Endothelial cell (in vitro differentiated cells): ENCODE results near the gene MCEMP1. TPM values are rescaled to one million over a fixed set of nuclear protein-coding genes. Genes with fewer than 3 reads are reported as not detected.

Experiments
- DNase-seq: peaks from one replicate; pipeline ENCODE4 v3.0.0; 2021; ENCODE audit warnings: low spot score
- H3K27ac Mint-ChIP-seq: one replicate; pipeline ENCODE4 v1.8.0; 2021; ENCODE audit warnings: mixed read lengths, inconsistent platforms; ENCODE audit not compliant: unreplicated experiment
- H3K27me3 Mint-ChIP-seq: one replicate; pipeline ENCODE4 v1.8.0; 2021; ENCODE audit warnings: mild to moderate bottlenecking, moderate library complexity, mixed read lengths, inconsistent platforms; ENCODE audit not compliant: unreplicated experiment
- H3K36me3 Mint-ChIP-seq: one replicate; pipeline ENCODE4 v1.8.0; 2021; ENCODE audit warnings: mild to moderate bottlenecking, low read depth, mixed read lengths, inconsistent platforms; ENCODE audit not compliant: unreplicated experiment
- H3K4me1 Mint-ChIP-seq: one replicate; pipeline ENCODE4 v1.8.0; 2021; ENCODE audit warnings: mild to moderate bottlenecking, mixed read lengths, inconsistent platforms; ENCODE audit not compliant: unreplicated experiment
- H3K4me3 Mint-ChIP-seq: one replicate; pipeline ENCODE4 v1.8.0; 2021; ENCODE audit warnings: mild to moderate bottlenecking, mixed read lengths, inconsistent platforms; ENCODE audit not compliant: unreplicated experiment
- H3K9me3 Mint-ChIP-seq: one replicate; pipeline ENCODE4 v1.8.0; 2021; ENCODE audit warnings: mixed read lengths, inconsistent platforms; ENCODE audit not compliant: unreplicated experiment
- CTCF ChIP-seq: fragments of 200-600 bp; sonication (generic); IDR thresholded peaks from one replicate; pipeline ENCODE4 v1.5.0; 2021; ENCODE audit warnings: antibody characterized with exemption; ENCODE audit not compliant: unreplicated experiment
- total RNA-seq: library from RNA; stranded (reverse); fragmentation: NEBNext Ultra II Directional; extraction: Animal tissue kit (Norgen Biotek cat#: 25700); gene quantifications from one replicate; pipeline ENCODE4 v1.2.1, GENCODE V29; 2021; ENCODE audit not compliant: unreplicated experiment

Gene MCEMP1
- total RNA-seq, 1 donor from 2014 or later, result not detected

GRCh38 chr19:7690779-7691258 is 13.9 kb downstream of the MCEMP1 start:
- Mint-ChIP-seq H3K27me3 (peaks cover 2% of the 10 kb centered on the region), H3K9me3 (no peaks in the 10 kb centered on the region), H3K4me3 (no peak overlapping the region), H3K4me1 (no peaks in the 10 kb centered on the region), H3K36me3 (peaks cover under 1% of the 10 kb centered on the region), H3K27ac (no peak overlapping the region)
- TF ChIP-seq CTCF, result no peak
- no peak for DNase-seq

- H3K27ac Mint-ChIP-seq, result no peak overlapping the region
- peaks cover 3% of the 10 kb centered on the region for H3K27me3 Mint-ChIP-seq
- no peaks in the 10 kb centered on the region for H3K4me1 Mint-ChIP-seq
- no peaks in the 10 kb centered on the region for H3K36me3 Mint-ChIP-seq
- no peak for DNase-seq
- H3K9me3 Mint-ChIP-seq, result no peaks in the 10 kb centered on the region
- H3K4me3 Mint-ChIP-seq, result no peak overlapping the region
- TF ChIP-seq CTCF, result no peak
These were observed 14.6 kb downstream of the MCEMP1 start for GRCh38 chr19:7691497-7691896.

GRCh38 chr19:7692417-7693088 is 15.7 kb downstream of the MCEMP1 start:
- no peaks in the 10 kb centered on the region for H3K36me3 Mint-ChIP-seq
- H3K27me3 Mint-ChIP-seq, result peaks cover 5% of the 10 kb centered on the region
- no peak for DNase-seq
- H3K4me1 Mint-ChIP-seq, result no peaks in the 10 kb centered on the region
- H3K4me3 Mint-ChIP-seq, result no peak overlapping the region
- no peak overlapping the region for H3K27ac Mint-ChIP-seq
- no peaks in the 10 kb centered on the region for H3K9me3 Mint-ChIP-seq
- no peak for TF ChIP-seq CTCF

- no peaks in the 10 kb centered on the region for H3K36me3 Mint-ChIP-seq
- no peaks in the 10 kb centered on the region for H3K9me3 Mint-ChIP-seq
- H3K27ac Mint-ChIP-seq, result no peak overlapping the region
- H3K27me3 Mint-ChIP-seq, result peaks cover 9% of the 10 kb centered on the region
- DNase-seq, result no peak
- no peaks in the 10 kb centered on the region for H3K4me1 Mint-ChIP-seq
- no peak for TF ChIP-seq CTCF
- no peak overlapping the region for H3K4me3 Mint-ChIP-seq
These were observed 17.6 kb downstream of the MCEMP1 start for GRCh38 chr19:7694499-7694898.

GRCh38 chr19:7697721-7698287 is 20.9 kb downstream of the MCEMP1 start:
- Mint-ChIP-seq H3K27me3 (peaks cover 10% of the 10 kb centered on the region), H3K4me3 (no peak overlapping the region), H3K9me3 (no peaks in the 10 kb centered on the region), H3K36me3 (no peaks in the 10 kb centered on the region), H3K27ac (no peak overlapping the region), H3K4me1 (no peaks in the 10 kb centered on the region)
- no peak for TF ChIP-seq CTCF
- DNase-seq, result no peak
